HEK293T (cell line): Measurements from ENCODE around the gene TP63.
"Not testable (repeated sequence)": the region's sequence is repeated elsewhere in the genome, so short reads cannot be mapped to it uniquely, and the experiment has no call there.

Experiments used
- CTCF ChIA-PET: fragments of 350-600 bp; formaldehyde crosslinking; extraction: SDS; loops from one replicate; lab custom pipeline; 2021; ENCODE audit warnings: antibody characterized with exemption, inconsistent platforms; lab: Yijun Ruan, JAX
- POLR2A ChIA-PET: fragments of 350-600 bp; formaldehyde crosslinking; extraction: SDS; loops from one replicate; lab custom pipeline; 2020; ENCODE audit warnings: antibody characterized with exemption, inconsistent platforms; lab: Yijun Ruan, JAX
- DNase-seq: peaks from one replicate; pipeline ENCODE4 v3.0.0; 2012; ENCODE audit warnings: mixed read lengths; ENCODE audit errors: extremely low spot score
- ARNT ChIP-seq: fragments of 450-650 bp; IDR thresholded peaks from 2 replicates; pipeline ENCODE4 v1.6.1; 2017; ENCODE audit warnings: mild to moderate bottlenecking
- BHLHE40 ChIP-seq: fragments of 450-650 bp; IDR thresholded peaks from 2 replicates; pipeline ENCODE4 v1.6.1; 2016; ENCODE audit warnings: mild to moderate bottlenecking, moderate library complexity, borderline replicate concordance
- CTBP1 ChIP-seq: fragments of 450-650 bp; IDR thresholded peaks from 2 replicates; pipeline ENCODE4 v1.6.1; 2016; ENCODE audit warnings: borderline replicate concordance
- ELF4 ChIP-seq: fragments of 450-650 bp; IDR thresholded peaks from 2 replicates; pipeline ENCODE4 v1.6.1; 2017; ENCODE audit warnings: antibody characterized with exemption
- FOXA1 ChIP-seq: fragments of 450-650 bp; IDR thresholded peaks from 2 replicates; pipeline ENCODE4 v1.6.1; 2016; ENCODE audit warnings: mild to moderate bottlenecking
- FOXK2 ChIP-seq: fragments of 450-650 bp; IDR thresholded peaks from 2 replicates; pipeline ENCODE4 v1.6.1; 2016; ENCODE audit warnings: mild to moderate bottlenecking
- FOXM1 ChIP-seq: fragments of 450-650 bp; IDR thresholded peaks from 2 replicates; pipeline ENCODE4 v1.6.1; 2017; ENCODE audit warnings: mild to moderate bottlenecking, borderline replicate concordance
- HDGF ChIP-seq: fragments of 450-650 bp; IDR thresholded peaks from 2 replicates; pipeline ENCODE4 v1.6.1; 2017; ENCODE audit warnings: antibody characterized with exemption, borderline replicate concordance
- L3MBTL2 ChIP-seq: fragments of 450-650 bp; conservative IDR thresholded peaks from 2 replicates; pipeline ENCODE4 v1.6.1; 2016; ENCODE audit warnings: mild to moderate bottlenecking
- LEF1 ChIP-seq: fragments of 450-650 bp; IDR thresholded peaks from 2 replicates; pipeline ENCODE4 v1.6.1; 2017; ENCODE audit warnings: mild to moderate bottlenecking, borderline replicate concordance
- NFRKB ChIP-seq: fragments of 450-650 bp; IDR thresholded peaks from 2 replicates; pipeline ENCODE4 v1.6.1; 2016; ENCODE audit warnings: mild to moderate bottlenecking, moderate library complexity
- SP1 ChIP-seq: fragments of 450-650 bp; IDR thresholded peaks from 2 replicates; pipeline ENCODE4 v1.6.1; 2017
- SUZ12 ChIP-seq: fragments of 450-650 bp; IDR thresholded peaks from 2 replicates; pipeline ENCODE4 v1.6.1; 2016; ENCODE audit warnings: mild to moderate bottlenecking
- TARDBP ChIP-seq: fragments of 450-650 bp; IDR thresholded peaks from 2 replicates; pipeline ENCODE4 v1.6.1; 2016
- ZNF384 ChIP-seq: fragments of 450-650 bp; IDR thresholded peaks from 2 replicates; pipeline ENCODE4 v1.6.1; 2016
- TF ChIP-seq, protein P1 (sequence below): fragments of 450-650 bp; IDR thresholded peaks from 2 replicates; pipeline ENCODE4 v1.6.1; 2016

TP63 gene

DNA sequence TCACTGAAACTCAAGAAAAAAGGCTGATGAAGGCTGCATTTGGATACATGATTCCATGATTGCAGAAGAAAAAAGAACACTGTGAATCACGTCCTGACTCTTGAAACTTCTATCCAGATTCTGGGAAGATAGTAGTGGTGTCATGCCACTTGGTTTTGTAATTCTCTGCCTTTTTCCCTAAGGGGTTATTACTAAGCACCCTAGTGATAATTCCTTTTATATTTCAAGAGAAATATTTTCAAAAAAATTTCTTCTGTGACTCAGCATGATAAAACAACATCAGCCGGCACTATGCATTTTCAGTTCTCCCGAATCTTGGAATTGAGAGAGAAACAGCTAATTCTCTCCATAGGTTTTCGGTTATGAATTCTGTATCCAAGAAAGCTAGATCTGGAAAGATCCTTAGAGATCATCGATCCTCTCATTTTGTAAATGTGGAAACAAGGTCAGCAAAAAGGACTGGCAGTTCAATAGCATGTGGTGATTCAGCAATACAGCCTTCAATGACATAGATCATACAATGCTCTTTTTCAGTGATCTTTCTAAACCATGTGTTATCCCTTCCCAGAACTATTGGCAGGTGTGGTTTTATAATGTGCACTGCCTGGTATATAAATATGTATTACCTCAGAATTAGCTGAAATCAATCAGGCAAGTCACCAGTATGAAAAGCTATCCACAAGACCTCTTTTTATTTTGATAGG lies 42.6 kb upstream of the TP63 start:
- POLR2A ChIA-PET: no interaction called here
- no peak for DNase-seq
- CTCF ChIA-PET: no interaction called here
- TF ChIP-seq FOXA1 (no peak), SP1 (no peak), ARNT (no peak), NFRKB (no peak), BHLHE40 (no peak), FOXK2 (no peak), L3MBTL2 (no peak)

DNA sequence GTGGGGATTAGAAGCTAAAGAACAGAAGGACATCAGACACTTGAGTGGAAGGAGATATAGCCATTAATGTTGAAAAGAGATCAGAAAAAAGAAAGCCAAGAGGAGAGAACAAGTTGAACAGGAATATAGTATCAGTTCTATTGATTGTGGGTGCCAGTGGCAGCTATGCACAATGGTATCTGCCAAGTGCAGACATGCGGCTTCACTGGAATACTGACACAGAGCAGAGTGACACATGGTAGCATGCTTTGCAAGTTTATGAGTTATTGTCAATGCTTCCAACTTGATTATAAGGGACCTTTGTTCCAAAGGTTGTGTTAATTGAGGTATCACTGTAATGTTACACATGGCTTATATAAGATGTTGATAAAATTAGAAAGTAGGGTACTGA lies 42.0 kb upstream of the TP63 start:
- TF ChIP-seq HDGF (no peak), LEF1 (no peak), SUZ12 (no peak), L3MBTL2 (no peak), ZNF384 (no peak), TARDBP (no peak), ARNT (no peak), CTBP1 (no peak), FOXM1 (no peak), BHLHE40 (no peak), ELF4 (no peak), FOXA1 (no peak)
- TF ChIP-seq, protein P1, sequence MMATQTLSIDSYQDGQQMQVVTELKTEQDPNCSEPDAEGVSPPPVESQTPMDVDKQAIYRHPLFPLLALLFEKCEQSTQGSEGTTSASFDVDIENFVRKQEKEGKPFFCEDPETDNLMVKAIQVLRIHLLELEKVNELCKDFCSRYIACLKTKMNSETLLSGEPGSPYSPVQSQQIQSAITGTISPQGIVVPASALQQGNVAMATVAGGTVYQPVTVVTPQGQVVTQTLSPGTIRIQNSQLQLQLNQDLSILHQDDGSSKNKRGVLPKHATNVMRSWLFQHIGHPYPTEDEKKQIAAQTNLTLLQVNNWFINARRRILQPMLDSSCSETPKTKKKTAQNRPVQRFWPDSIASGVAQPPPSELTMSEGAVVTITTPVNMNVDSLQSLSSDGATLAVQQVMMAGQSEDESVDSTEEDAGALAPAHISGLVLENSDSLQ: no peak
- ChIA-PET CTCF (no interaction called here), POLR2A (no interaction called here)
- DNase-seq: no peak

- ChIA-PET CTCF (no interaction called here), POLR2A (no interaction called here)
- TF ChIP-seq BHLHE40: no peak
- no peak for TF ChIP-seq ARNT
- no peak for TF ChIP-seq CTBP1
- no peak for TF ChIP-seq HDGF
- no peak for TF ChIP-seq SUZ12
- TF ChIP-seq FOXK2: no peak
- no peak for TF ChIP-seq SP1
- TF ChIP-seq FOXM1: no peak
- TF ChIP-seq NFRKB: no peak
- TF ChIP-seq FOXA1: no peak
- no peak for TF ChIP-seq ELF4
- TF ChIP-seq L3MBTL2: no peak
- no peak for TF ChIP-seq ZNF384
- TF ChIP-seq, protein P1: no peak
- no peak for TF ChIP-seq LEF1
- TF ChIP-seq TARDBP: no peak
- DNase-seq: no peak
These were observed 41.0 kb upstream of the TP63 start for GRCh38 chr3:189590223-189590622.

DNA sequence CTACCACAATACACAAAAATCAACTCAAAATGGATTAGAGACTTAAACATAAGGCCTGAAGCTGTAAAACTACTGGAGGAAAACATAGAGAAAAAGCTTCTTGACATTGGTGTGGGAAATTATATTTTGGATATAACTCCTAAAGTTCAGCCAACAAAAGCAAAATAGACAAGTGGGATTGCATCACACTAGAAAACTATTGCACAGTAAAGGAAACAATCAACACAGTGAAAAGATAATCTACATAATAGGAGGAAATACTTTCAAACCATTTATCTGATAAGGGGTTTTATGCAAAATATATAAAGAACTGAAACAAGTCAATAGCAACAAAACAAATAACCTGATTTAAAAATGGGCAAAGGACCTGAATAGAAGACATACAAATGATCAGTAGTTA lies 37.6 kb upstream of the TP63 start:
- TF ChIP-seq, protein P1: no peak
- TF ChIP-seq HDGF (no peak), CTBP1 (no peak), FOXM1 (no peak), ZNF384 (no peak)
- CTCF ChIA-PET: no interaction called here
- POLR2A ChIA-PET: no interaction called here
- DNase-seq: no peak

GRCh38 chr3:189596078-189596979 lies 34.9 kb upstream of the TP63 start:
- DNase-seq, CTCF ChIA-PET, POLR2A ChIA-PET: not testable (repeated sequence)

DNA sequence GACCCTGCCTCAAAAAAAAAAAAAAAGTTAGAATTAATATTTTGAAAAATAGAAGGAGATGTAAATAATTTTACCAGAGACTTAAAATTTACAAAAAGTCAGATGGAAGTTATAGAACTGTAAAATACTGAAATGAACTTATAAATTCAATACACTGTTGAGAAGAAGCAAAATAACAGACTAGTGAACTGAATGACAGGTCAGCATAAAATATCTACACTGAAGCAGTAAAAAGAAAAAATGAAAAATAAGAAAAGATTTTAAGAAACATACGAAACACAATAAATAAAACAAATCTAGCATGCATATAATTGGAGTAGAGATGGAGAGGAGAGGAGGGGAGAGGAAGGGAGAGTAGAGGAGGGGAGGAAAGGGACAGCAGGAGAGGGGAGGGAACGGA lies 33.3 kb upstream of the TP63 start:
- ChIA-PET CTCF (no interaction called here), POLR2A (no interaction called here)
- DNase-seq: no peak
- TF ChIP-seq, protein P1: no peak
- TF ChIP-seq FOXM1 (no peak), LEF1 (no peak), ZNF384 (no peak), SUZ12 (no peak), FOXA1 (no peak), SP1 (no peak), BHLHE40 (no peak), L3MBTL2 (no peak), FOXK2 (no peak), CTBP1 (no peak), ELF4 (no peak), NFRKB (no peak), HDGF (no peak), ARNT (no peak), TARDBP (no peak)
